GM12878 (cell line): Measurements from ENCODE around the gene LEFTY1. TPM values are rescaled to one million over a fixed set of nuclear protein-coding genes. Genes with fewer than 3 reads are reported as not detected.
A peak's percentile ranks its signal among the peaks of the same experiment; 100 is the strongest.

ENCODE experiments used
- BACH1 ChIP-seq: fragments of 450-650 bp; IDR thresholded peaks from 2 replicates; pipeline ENCODE4 v1.6.1; 2017; ENCODE audit warnings: mild to moderate bottlenecking, borderline replicate concordance
- BMI1 ChIP-seq: fragments of 450-650 bp; IDR thresholded peaks from 2 replicates; pipeline ENCODE4 v1.6.1; 2016; ENCODE audit warnings: mild to moderate bottlenecking, moderate library complexity, borderline replicate concordance
- CBX5 ChIP-seq: sonication (generic); IDR thresholded peaks from 2 replicates; pipeline ENCODE4 v1.6.1; 2016; ENCODE audit warnings: low read depth, moderate library complexity, mild to moderate bottlenecking, inconsistent platforms
- GABPA ChIP-seq: IDR thresholded peaks from 2 replicates; pipeline ENCODE4 v1.6.1; 2014; ENCODE audit warnings: antibody characterized with exemption, low read depth, mild to moderate bottlenecking, inconsistent platforms
- IKZF2 ChIP-seq, 2 experiments: fragments of 450-650 bp; IDR thresholded peaks; 2 replicates each; pipeline ENCODE4 v1.6.1; 2017; ENCODE audit warnings: mild to moderate bottlenecking in 2 of 2, moderate library complexity in 2 of 2
- MLLT1 ChIP-seq: fragments of 450-650 bp; IDR thresholded peaks from 2 replicates; pipeline ENCODE4 v1.6.1; 2016; ENCODE audit warnings: mild to moderate bottlenecking
- MYC ChIP-seq: IDR thresholded peaks from 2 replicates; pipeline ENCODE4 v1.6.1; 2011; ENCODE audit warnings: mild to moderate bottlenecking, low read length, moderate library complexity, inconsistent platforms; ENCODE audit not compliant: insufficient read depth, insufficient replicate concordance, insufficient read length, severe bottlenecking
- NKRF ChIP-seq: fragments of 450-650 bp; conservative IDR thresholded peaks from 2 replicates; pipeline ENCODE4 v1.6.1; 2017; ENCODE audit warnings: mild to moderate bottlenecking, moderate library complexity
- NR2C1 ChIP-seq: fragments of 450-650 bp; IDR thresholded peaks from 2 replicates; pipeline ENCODE4 v1.6.1; 2017; ENCODE audit warnings: antibody characterized with exemption, mild to moderate bottlenecking, moderate library complexity
- NR2F1 ChIP-seq: fragments of 450-650 bp; conservative IDR thresholded peaks from 2 replicates; pipeline ENCODE4 v1.6.1; 2017; ENCODE audit warnings: mild to moderate bottlenecking
- PBX3 ChIP-seq: IDR thresholded peaks from 2 replicates; pipeline ENCODE4 v1.6.1; 2011; ENCODE audit warnings: mild to moderate bottlenecking, low read depth, low read length, moderate library complexity; ENCODE audit not compliant: insufficient replicate concordance
- POU2F2 ChIP-seq: IDR thresholded peaks from 3 replicates; pipeline ENCODE4 v1.6.1; 2011; ENCODE audit warnings: low read depth, mild to moderate bottlenecking, low read length, borderline replicate concordance
- RAD51 ChIP-seq: fragments of 450-650 bp; IDR thresholded peaks from 2 replicates; pipeline ENCODE4 v1.6.1; 2016; ENCODE audit warnings: moderate library complexity, mild to moderate bottlenecking, inconsistent platforms
- SMC3 ChIP-seq: IDR thresholded peaks from 2 replicates; pipeline ENCODE4 v1.6.1; 2011; ENCODE audit warnings: low read length, improper control_type of control experiment, borderline replicate concordance
- SPI1 ChIP-seq: IDR thresholded peaks from 2 replicates; pipeline ENCODE4 v1.6.1; 2011; ENCODE audit warnings: low read depth, mild to moderate bottlenecking, low read length, moderate library complexity, borderline replicate concordance; ENCODE audit not compliant: insufficient read depth
- SRF ChIP-seq, 2 experiments: IDR thresholded peaks; 2 replicates each; pipeline ENCODE4 v1.6.1; 2011; ENCODE audit warnings: low read depth in 2 of 2, low read length in 2 of 2, mild to moderate bottlenecking in 1 of 2, moderate library complexity in 1 of 2
- TCF3 ChIP-seq: IDR thresholded peaks from 2 replicates; pipeline ENCODE4 v1.6.1; 2012; ENCODE audit warnings: low read depth, mild to moderate bottlenecking, low read length, borderline replicate concordance; ENCODE audit not compliant: insufficient read depth
- WRNIP1 ChIP-seq: IDR thresholded peaks from 2 replicates; pipeline ENCODE4 v1.6.1; 2011; ENCODE audit warnings: low read depth, low read length, improper control_type of control experiment, borderline replicate concordance
- ZBTB11 ChIP-seq: fragments of 450-650 bp; formaldehyde crosslinking; IDR thresholded peaks from 2 replicates; pipeline ENCODE4 v1.5.0; 2022; ENCODE audit warnings: mild to moderate bottlenecking, missing genetic modification characterization
- ZNF622 ChIP-seq: fragments of 450-650 bp; IDR thresholded peaks from 2 replicates; pipeline ENCODE4 v1.6.1; 2017; ENCODE audit warnings: mild to moderate bottlenecking, inconsistent platforms
- ZSCAN29 ChIP-seq: fragments of 450-650 bp; IDR thresholded peaks from 2 replicates; pipeline ENCODE4 v1.6.1; 2017; ENCODE audit warnings: mild to moderate bottlenecking, moderate library complexity
- polyA plus RNA-seq, 11 experiments: library from polyadenylated mRNA; depleted of rRNA in 4 of 11; unstranded in 6 of 11; stranded (reverse) in 5 of 11; fragments of >200 nt; fragmentation: Nextera tagmentation in 4 of 11; fragmentation: Illumina TruSeq in 1 of 11; extraction: Ambion mirVana in 4 of 11; extraction: Trizol in 1 of 11; gene quantifications; 1 replicate in 1 of 11; 2 replicates in 10 of 11; pipeline versions ENCODE4 v1.2.1 to v1.2.3, GENCODE V29; 2011 to 2016; ENCODE audit warnings: inconsistent platforms in 2 of 11, missing spikeins in 2 of 11, low read depth in 1 of 11
- total RNA-seq, 4 experiments: library from RNA; depleted of rRNA in 3 of 4; stranded (reverse); fragments of >200 nt in 3 of 4; fragmentation: Illumina TruSeq in 1 of 4; extraction: Trizol in 1 of 4; gene quantifications; 2 replicates each; pipeline versions ENCODE4 v1.2.1 to v1.2.3, GENCODE V29; 2013 to 2021

The LEFTY1 gene
- total and polyA plus RNA-seq, 10 of the 15 experiments (the other 5 are each of a cell fraction or from before 2014, with no cell fraction given) = 0.06 TPM; not detected in 8

- no peak for TF ChIP-seq ZBTB11 (CRISPR knock-in tag)
- TF ChIP-seq POU2F2 = peak; percentile 72; the same call in 1 of the 3 replicates
- no peak for TF ChIP-seq MYC
- TF ChIP-seq TCF3 = 0 out of 2 replicates have a peak, but pooled peaks have one; percentile 11
- TF ChIP-seq PBX3 = no peak
- no peak for TF ChIP-seq BMI1
- no peak for TF ChIP-seq WRNIP1
- TF ChIP-seq IKZF2 (IDR thresholded peaks at IDR 0.05) = peak; percentile 44 to 61; a peak in 2 of 4 replicates
- peak; percentile 98 for TF ChIP-seq SPI1
- no peak for TF ChIP-seq BACH1
- TF ChIP-seq CBX5 = no peak
- no peak for TF ChIP-seq GABPA
- no peak for TF ChIP-seq NKRF
- no peak for TF ChIP-seq NR2C1
- TF ChIP-seq NR2F1 = no peak
- TF ChIP-seq RAD51 = peak; percentile 49; the same call in 1 of the 2 replicates
- TF ChIP-seq ZSCAN29 = no peak
- no peak for TF ChIP-seq SMC3
- 0 out of 4 replicates have a peak, but pooled peaks of 1 of the 2 experiments have one; percentile 31 for TF ChIP-seq SRF (IDR thresholded peaks at IDR 0.05; ENCODE audit: low read depth in 2 of 2, low read length in 2 of 2)
- no peak for TF ChIP-seq MLLT1
- TF ChIP-seq ZNF622 = no peak
Measured at GRCh38 chr1:225848030-225848955, 40.7 kb downstream of the LEFTY1 start (continued).
